ENCODE data around the gene SIK1.
"Not testable (repeated sequence)": the region's sequence is repeated elsewhere in the genome, so short reads cannot be mapped to it uniquely, and the experiment has no call there.

GRCh38 chr21:43444524-43444923 lies 17.6 kb upstream of the SIK1 start:
- TF ChIP-seq CTCF (IDR thresholded peaks at IDR 0.05); ZFX (IDR thresholded peaks at IDR 0.05; ENCODE audit: borderline replicate concordance): not testable (repeated sequence)

All from 22Rv1 (cell line).